ENCODE measurements around the gene PARP9.

Gene PARP9

GRCh38 chr3:122533480-122533879 lies 30.6 kb downstream of the PARP9 start:
- no peak for TF ChIP-seq CTCF (IDR thresholded peaks at IDR 0.05)
- Histone ChIP-seq H3K4me3 (ENCODE audit: low read depth, low read length) (no peak overlapping the region), H3K79me2 (no peaks in the 10 kb centered on the region), H3K27me3 (ENCODE audit: control insufficient read depth, insufficient read depth, low read length) (no peaks in the 10 kb centered on the region), H3K4me2 (ENCODE audit: low read length) (no peak overlapping the region), H3K36me3 (ENCODE audit: control insufficient read depth, insufficient read depth, low read length) (no peaks in the 10 kb centered on the region), H3K4me1 (peaks cover 6% of the 10 kb centered on the region), H3K9me3 (ENCODE audit: control insufficient read depth, low read length) (no peaks in the 10 kb centered on the region), H2AFZ (no peak overlapping the region), H3K27ac (no peak overlapping the region), H3K9ac (no peak overlapping the region)

GRCh38 chr3:122530164-122530563 lies 33.9 kb downstream of the PARP9 start:
- H3K36me3 ChIP-seq (ENCODE audit: control insufficient read depth, insufficient read depth, low read length) = no peaks in the 10 kb centered on the region
- H3K4me2 ChIP-seq (ENCODE audit: low read length) = no peak overlapping the region
- no peak for TF ChIP-seq CTCF (IDR thresholded peaks at IDR 0.05)
- no peaks in the 10 kb centered on the region for H3K79me2 ChIP-seq
- H3K4me1 ChIP-seq = no peaks in the 10 kb centered on the region
- no peaks in the 10 kb centered on the region for H3K27me3 ChIP-seq (ENCODE audit: control insufficient read depth, insufficient read depth, low read length)
- no peaks in the 10 kb centered on the region for H3K9me3 ChIP-seq (ENCODE audit: control insufficient read depth, low read length)
- no peak overlapping the region for H3K4me3 ChIP-seq (ENCODE audit: low read depth, low read length)
- no peak overlapping the region for H2AFZ ChIP-seq
- no peak overlapping the region for H3K9ac ChIP-seq
- H3K27ac ChIP-seq = no peak overlapping the region

- H3K4me3 ChIP-seq (ENCODE audit: low read depth, low read length) = no peak overlapping the region
- no peaks in the 10 kb centered on the region for H3K27me3 ChIP-seq (ENCODE audit: control insufficient read depth, insufficient read depth, low read length)
- no peak for TF ChIP-seq CTCF (IDR thresholded peaks at IDR 0.05)
- no peak overlapping the region for H3K27ac ChIP-seq
- H2AFZ ChIP-seq = no peak overlapping the region
- no peaks in the 10 kb centered on the region for H3K36me3 ChIP-seq (ENCODE audit: control insufficient read depth, insufficient read depth, low read length)
- H3K9me3 ChIP-seq (ENCODE audit: control insufficient read depth, low read length) = no peaks in the 10 kb centered on the region
- H3K4me1 ChIP-seq = no peaks in the 10 kb centered on the region
- H3K9ac ChIP-seq = no peak overlapping the region
- no peaks in the 10 kb centered on the region for H3K79me2 ChIP-seq
- no peak overlapping the region for H3K4me2 ChIP-seq (ENCODE audit: low read length)
These were observed 40.8 kb downstream of the PARP9 start for GRCh38 chr3:122523317-122523716.

- H2AFZ ChIP-seq = no peak overlapping the region
- H3K9ac ChIP-seq = no peak overlapping the region
- H3K4me2 ChIP-seq (ENCODE audit: low read length) = no peak overlapping the region
- H3K79me2 ChIP-seq = no peaks in the 10 kb centered on the region
- H3K9me3 ChIP-seq (ENCODE audit: control insufficient read depth, low read length) = no peaks in the 10 kb centered on the region
- H3K36me3 ChIP-seq (ENCODE audit: control insufficient read depth, insufficient read depth, low read length) = no peaks in the 10 kb centered on the region
- H3K4me1 ChIP-seq = no peaks in the 10 kb centered on the region
- no peaks in the 10 kb centered on the region for H3K27me3 ChIP-seq (ENCODE audit: control insufficient read depth, insufficient read depth, low read length)
- H3K4me3 ChIP-seq (ENCODE audit: low read depth, low read length) = no peak overlapping the region
- H3K27ac ChIP-seq = no peak overlapping the region
- TF ChIP-seq CTCF (IDR thresholded peaks at IDR 0.05) = no peak
These were observed 43.2 kb downstream of the PARP9 start for GRCh38 chr3:122520861-122521260.

- Histone ChIP-seq H3K27ac (no peak overlapping the region), H2AFZ (no peak overlapping the region), H3K4me3 (ENCODE audit: low read depth, low read length) (no peak overlapping the region), H3K4me1 (no peaks in the 10 kb centered on the region), H3K27me3 (ENCODE audit: control insufficient read depth, insufficient read depth, low read length) (no peaks in the 10 kb centered on the region), H3K9me3 (ENCODE audit: control insufficient read depth, low read length) (no peaks in the 10 kb centered on the region), H3K79me2 (no peaks in the 10 kb centered on the region), H3K36me3 (ENCODE audit: control insufficient read depth, insufficient read depth, low read length) (no peaks in the 10 kb centered on the region), H3K9ac (no peak overlapping the region), H3K4me2 (ENCODE audit: low read length) (no peak overlapping the region)
- TF ChIP-seq CTCF (IDR thresholded peaks at IDR 0.05) = no peak
These were observed 44.4 kb downstream of the PARP9 start for GRCh38 chr3:122519693-122520092.

Data from parathyroid adenoma (tissue), 2 donors.